Progenitor cell of endocrine pancreas (in vitro differentiated cells): ENCODE data around the gene TMEM187. TPM values are rescaled to one million over a fixed set of nuclear protein-coding genes. Genes with fewer than 3 reads are reported as not detected.

Experiments used
- DNase-seq: peaks from one replicate; pipeline ENCODE4 v3.0.0; 2021; ENCODE audit warnings: low spot score; ENCODE audit not compliant: unreplicated experiment
- H3K27ac Mint-ChIP-seq: 2 replicates; pipeline ENCODE4 v1.8.0; 2021; ENCODE audit warnings: mild to moderate bottlenecking, moderate library complexity, mixed read lengths
- H3K27me3 Mint-ChIP-seq: 2 replicates; pipeline ENCODE4 v1.8.0; 2021; ENCODE audit warnings: mixed read lengths
- H3K36me3 Mint-ChIP-seq: 2 replicates; pipeline ENCODE4 v1.8.0; 2022; ENCODE audit warnings: mixed read lengths; ENCODE audit not compliant: insufficient read depth
- H3K4me1 Mint-ChIP-seq: 2 replicates; pipeline ENCODE4 v1.8.0; 2021; ENCODE audit warnings: low read depth, mixed read lengths
- H3K4me3 Mint-ChIP-seq: 2 replicates; pipeline ENCODE4 v1.8.0; 2021; ENCODE audit warnings: low read depth, mild to moderate bottlenecking, moderate library complexity, mixed read lengths
- H3K9me3 Mint-ChIP-seq: 2 replicates; pipeline ENCODE4 v1.8.0; 2021; ENCODE audit warnings: low read depth, mixed read lengths
- total RNA-seq: library from RNA; stranded (reverse); gene quantifications from 2 replicates; pipeline ENCODE4 v1.2.1, GENCODE V29; 2021
- TF ChIP-seq, protein P1 (sequence below): fragments of 200-600 bp; sonication (generic); IDR thresholded peaks from one replicate; pipeline ENCODE4 v1.5.0; 2021; ENCODE audit warnings: antibody characterized with exemption, mild to moderate bottlenecking; ENCODE audit not compliant: unreplicated experiment

TMEM187 gene
- total RNA-seq, 1 donor from 2014 or later, result 11.7 TPM

DNA sequence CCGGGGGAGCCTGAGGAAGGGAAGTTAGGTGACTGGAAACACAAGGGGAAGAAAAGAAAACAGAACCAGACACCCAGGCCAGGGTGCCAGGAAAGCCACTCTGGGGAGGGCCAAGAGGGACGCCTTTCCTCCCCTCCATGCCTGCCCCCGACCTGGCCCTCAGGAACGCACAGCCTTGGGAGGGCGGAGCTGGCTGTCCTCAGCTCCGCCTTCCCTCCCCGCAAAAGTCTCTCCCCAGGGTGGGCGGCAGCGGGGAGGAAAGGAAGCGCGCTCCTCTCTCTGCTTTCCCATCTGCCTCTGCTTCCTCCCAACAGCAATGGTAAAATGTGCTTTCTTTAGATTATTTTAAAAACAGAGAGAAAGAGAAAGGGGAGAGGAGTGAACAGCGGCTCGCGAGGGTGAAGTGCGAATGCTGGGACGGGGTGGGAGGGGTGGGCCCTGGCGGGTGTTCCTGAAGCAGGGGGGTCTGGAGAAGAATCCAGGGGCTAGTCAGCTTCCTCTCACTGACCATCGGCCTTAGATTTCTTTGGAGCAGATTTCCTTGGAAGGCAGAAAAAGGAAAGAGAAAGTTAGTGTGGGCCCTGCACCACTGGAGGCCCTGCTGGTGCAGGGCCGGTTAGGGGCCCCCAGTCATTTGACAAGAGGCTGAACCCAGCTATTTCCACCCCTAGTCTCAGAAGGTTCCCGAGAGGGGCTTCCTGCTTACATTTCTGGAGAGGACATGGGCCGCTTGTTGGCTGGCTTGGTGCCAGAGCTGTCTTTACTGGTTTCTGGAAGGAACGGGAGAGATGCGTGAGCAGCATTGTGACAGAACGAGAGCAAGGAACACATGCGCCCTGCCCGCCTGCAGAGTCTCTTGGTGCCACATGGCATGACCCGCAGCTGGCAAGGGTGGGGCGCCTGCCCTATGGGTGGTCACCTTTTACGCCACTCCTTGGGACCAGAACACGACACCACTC, 23.4 kb upstream of the TMEM187 start:
- DNase-seq, result no peak
- peaks cover 27% of the 10 kb centered on the region for H3K36me3 Mint-ChIP-seq
- H3K27me3 Mint-ChIP-seq, result no peaks in the 10 kb centered on the region
- TF ChIP-seq, protein P1, sequence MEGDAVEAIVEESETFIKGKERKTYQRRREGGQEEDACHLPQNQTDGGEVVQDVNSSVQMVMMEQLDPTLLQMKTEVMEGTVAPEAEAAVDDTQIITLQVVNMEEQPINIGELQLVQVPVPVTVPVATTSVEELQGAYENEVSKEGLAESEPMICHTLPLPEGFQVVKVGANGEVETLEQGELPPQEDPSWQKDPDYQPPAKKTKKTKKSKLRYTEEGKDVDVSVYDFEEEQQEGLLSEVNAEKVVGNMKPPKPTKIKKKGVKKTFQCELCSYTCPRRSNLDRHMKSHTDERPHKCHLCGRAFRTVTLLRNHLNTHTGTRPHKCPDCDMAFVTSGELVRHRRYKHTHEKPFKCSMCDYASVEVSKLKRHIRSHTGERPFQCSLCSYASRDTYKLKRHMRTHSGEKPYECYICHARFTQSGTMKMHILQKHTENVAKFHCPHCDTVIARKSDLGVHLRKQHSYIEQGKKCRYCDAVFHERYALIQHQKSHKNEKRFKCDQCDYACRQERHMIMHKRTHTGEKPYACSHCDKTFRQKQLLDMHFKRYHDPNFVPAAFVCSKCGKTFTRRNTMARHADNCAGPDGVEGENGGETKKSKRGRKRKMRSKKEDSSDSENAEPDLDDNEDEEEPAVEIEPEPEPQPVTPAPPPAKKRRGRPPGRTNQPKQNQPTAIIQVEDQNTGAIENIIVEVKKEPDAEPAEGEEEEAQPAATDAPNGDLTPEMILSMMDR, result no peak
- peaks cover 4% of the 10 kb centered on the region for H3K4me1 Mint-ChIP-seq
- no peaks in the 10 kb centered on the region for H3K9me3 Mint-ChIP-seq
- H3K27ac Mint-ChIP-seq, result peak overlapping the region; percentile 62
- no peak overlapping the region for H3K4me3 Mint-ChIP-seq

DNA sequence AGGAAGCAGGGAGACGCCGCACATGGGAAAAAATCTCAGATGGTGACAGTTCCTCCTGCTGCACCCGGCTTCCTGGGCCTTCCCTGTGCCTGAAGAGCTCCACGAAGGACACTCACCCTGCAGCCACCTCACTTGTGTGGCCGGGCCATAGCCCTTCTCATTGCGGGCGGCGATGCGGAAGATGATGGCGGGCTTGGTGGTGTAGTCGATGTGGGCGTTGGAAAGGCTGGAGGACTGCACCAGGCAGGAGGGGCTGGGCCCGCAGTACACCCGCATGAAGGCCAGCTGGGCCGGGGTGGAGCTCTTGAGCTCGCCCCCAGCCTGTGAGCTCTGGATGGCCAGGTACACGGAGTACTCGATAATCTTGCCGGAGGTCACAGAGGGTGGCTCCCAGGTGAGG, 22.4 kb upstream of the TMEM187 start:
- Mint-ChIP-seq H3K36me3 (peaks cover 32% of the 10 kb centered on the region), H3K4me3 (no peak overlapping the region), H3K27me3 (no peaks in the 10 kb centered on the region), H3K4me1 (peaks cover 3% of the 10 kb centered on the region), H3K9me3 (no peaks in the 10 kb centered on the region), H3K27ac (peak overlapping the region; percentile 56)
- TF ChIP-seq, protein P1, result no peak
- DNase-seq, result no peak

DNA sequence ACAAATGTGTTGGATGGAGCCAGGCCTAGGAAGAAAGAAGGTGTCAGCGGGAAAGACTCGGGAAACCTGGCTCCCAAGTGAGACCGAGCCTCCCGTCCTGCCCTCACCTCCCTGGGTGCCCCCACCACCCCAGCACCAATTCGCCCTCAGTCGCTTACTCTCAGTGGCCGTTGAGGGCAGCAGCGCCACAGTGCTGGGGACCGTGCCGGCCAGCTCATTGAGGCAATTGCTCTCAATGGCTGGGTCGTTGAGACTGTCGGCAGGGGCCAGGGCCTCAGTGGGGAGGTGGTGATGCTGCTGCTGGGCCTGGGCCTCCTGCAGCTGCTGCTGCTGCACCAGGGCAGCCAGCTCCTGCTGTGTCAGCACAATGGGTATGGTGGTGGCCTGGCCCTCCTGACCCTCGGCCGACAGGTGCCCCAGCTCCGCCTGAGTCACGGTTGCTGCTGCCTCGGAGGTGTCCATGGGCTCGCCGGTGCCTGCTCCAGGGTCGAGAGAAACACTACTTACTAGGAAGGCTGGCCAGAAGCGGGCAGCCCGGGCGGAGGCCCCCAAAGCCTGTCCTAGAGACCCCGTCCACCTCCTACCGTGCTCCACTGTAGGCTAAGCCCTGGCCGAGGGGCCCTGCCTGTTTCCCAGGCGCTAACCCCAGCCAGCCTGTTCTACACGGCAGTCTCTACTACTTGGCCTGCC, 20.7 kb upstream of the TMEM187 start:
- peaks cover 35% of the 10 kb centered on the region for H3K36me3 Mint-ChIP-seq
- H3K4me1 Mint-ChIP-seq, result peaks cover 3% of the 10 kb centered on the region
- DNase-seq, result no peak
- TF ChIP-seq, protein P1, result no peak
- no peak overlapping the region for H3K4me3 Mint-ChIP-seq
- H3K9me3 Mint-ChIP-seq, result no peaks in the 10 kb centered on the region
- H3K27me3 Mint-ChIP-seq, result no peaks in the 10 kb centered on the region
- H3K27ac Mint-ChIP-seq, result no peak overlapping the region

DNA sequence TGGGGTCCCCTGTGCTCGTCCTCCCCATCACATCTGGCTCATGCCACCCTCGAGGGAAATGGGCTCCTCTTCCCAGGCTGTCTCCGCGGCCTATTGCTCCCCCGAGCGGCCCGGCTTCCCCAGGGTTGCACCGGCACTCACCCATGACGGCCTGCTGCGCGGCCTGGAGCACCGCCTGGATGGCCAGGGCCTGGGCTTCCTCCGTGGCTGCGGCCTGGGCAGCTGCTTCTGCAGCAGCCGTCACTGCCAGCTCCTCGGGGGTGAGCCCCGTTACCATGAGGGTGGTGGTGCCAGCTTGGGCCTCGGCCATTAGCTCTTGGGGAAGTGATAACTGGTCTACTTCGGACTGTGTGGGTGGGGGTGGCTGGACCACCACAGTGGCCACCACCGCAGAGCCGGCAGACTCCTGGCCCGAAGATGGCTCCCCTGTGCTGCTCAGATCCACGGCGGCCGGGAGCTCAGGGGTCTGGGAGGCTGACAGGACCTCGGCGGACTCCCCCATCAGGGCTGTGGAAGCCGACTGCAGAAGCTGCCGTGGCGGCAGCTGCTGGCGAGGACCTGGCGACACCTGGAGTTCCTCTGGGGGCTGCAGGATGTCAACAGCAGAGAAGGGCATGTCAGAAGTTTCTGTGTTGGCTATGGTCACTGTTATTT, 20.1 kb upstream of the TMEM187 start:
- Mint-ChIP-seq H3K36me3 (peaks cover 33% of the 10 kb centered on the region), H3K4me3 (no peak overlapping the region), H3K27ac (no peak overlapping the region), H3K9me3 (no peaks in the 10 kb centered on the region), H3K4me1 (peaks cover 2% of the 10 kb centered on the region), H3K27me3 (no peaks in the 10 kb centered on the region)
- no peak for DNase-seq
- TF ChIP-seq, protein P1, result no peak

DNA sequence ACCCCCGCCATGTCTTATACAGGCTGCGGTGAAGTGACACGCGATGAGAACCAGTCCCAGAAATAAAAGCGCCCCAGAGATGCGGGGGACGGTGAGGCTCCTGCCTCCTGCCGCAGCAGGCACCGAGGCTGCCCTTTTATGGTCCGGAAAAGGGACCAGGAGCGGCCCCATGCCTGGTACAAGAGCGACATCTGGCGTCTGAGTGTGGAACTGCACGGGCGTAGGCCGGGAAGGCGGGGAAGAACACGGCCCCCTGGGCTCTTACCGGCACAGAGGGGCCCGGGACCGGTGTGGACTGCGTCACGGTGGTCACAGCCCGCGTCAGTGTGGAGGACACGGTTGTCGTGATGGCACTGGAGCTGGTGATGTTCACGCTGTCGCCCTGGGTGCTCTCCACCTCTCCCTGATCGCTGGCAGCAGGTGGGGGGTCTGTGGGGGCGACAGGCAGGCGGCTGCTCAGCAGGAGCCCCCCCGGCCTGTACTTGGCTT, 19.2 kb upstream of the TMEM187 start:
- TF ChIP-seq, protein P1, result peak; percentile 97
- peaks cover 32% of the 10 kb centered on the region for H3K36me3 Mint-ChIP-seq
- H3K4me1 Mint-ChIP-seq, result no peaks in the 10 kb centered on the region

More for the DNA sequence above, 19.2 kb upstream of the TMEM187 start:
- no peaks in the 10 kb centered on the region for H3K9me3 Mint-ChIP-seq
- H3K27me3 Mint-ChIP-seq, result no peaks in the 10 kb centered on the region
- no peak overlapping the region for H3K27ac Mint-ChIP-seq
- H3K4me3 Mint-ChIP-seq, result no peak overlapping the region
- DNase-seq, result peak; percentile 77
